A549 (cell line): Measurements from ENCODE around the gene PHTF1. TPM values are rescaled to one million over a fixed set of nuclear protein-coding genes. Genes with fewer than 3 reads are reported as not detected.

ENCODE experiments used
- ATAC-seq, 2 experiments: fragments of 200-7000 bp in 1 of 2; fragments of >200 bp in 1 of 2; cut with Nextera tagmentation in 1 of 2; cut with Tn5 transposase in 1 of 2; 3 replicates each; pipeline versions ENCODE4 v1.8.0 to v1.9.1; 2018 to 2020; ENCODE audit warnings: mild to moderate bottlenecking in 1 of 2, moderate library complexity in 1 of 2
- CTCF ChIA-PET: fragments of 300-600 bp; sonication (Branson Sonifier 250); formaldehyde crosslinking; extraction: SDS; loops from one replicate; lab custom pipeline; 2021; ENCODE audit warnings: antibody characterized with exemption, inconsistent platforms; lab: Yijun Ruan, JAX
- POLR2A ChIA-PET: fragments of 350-600 bp; formaldehyde crosslinking; extraction: SDS; loops from one replicate; lab custom pipeline; 2021; ENCODE audit warnings: antibody characterized with exemption, inconsistent platforms; lab: Yijun Ruan, JAX
- DNase-seq, 2 experiments: peaks; one replicate each; pipeline versions ENCODE4 v3.0.0 to v3.0.0-alpha.2; 2011 to 2016; ENCODE audit warnings: low read depth in 1 of 2, low spot score in 1 of 2
- FAIRE-seq: peaks from 2 replicates; lab custom pipeline; 2011; peaks lifted over from hg19 to GRCh38; lab: Jason Lieb, UNC
- H3K27ac ChIP-seq, 2 experiments: fragments of >200 bp; sonication (Bioruptor Twin); formaldehyde crosslinking; 3 replicates each; pipeline ENCODE4 v1.5.1; 2016 to 2017
- H3K4me1 ChIP-seq: fragments of >200 bp; sonication (Bioruptor Twin); formaldehyde crosslinking; 3 replicates; pipeline ENCODE4 v1.6.1; 2016
- H3K4me2 ChIP-seq: fragments of >200 bp; sonication (Bioruptor Twin); formaldehyde crosslinking; 3 replicates; pipeline ENCODE4 v1.6.1; 2016
- H3K4me3 ChIP-seq: fragments of >200 bp; sonication (Bioruptor Twin); formaldehyde crosslinking; 3 replicates; pipeline ENCODE4 v1.5.1; 2016
- H3K9me3 ChIP-seq: fragments of >200 bp; sonication (Bioruptor Twin); formaldehyde crosslinking; 3 replicates; pipeline ENCODE4 v1.6.1; 2016
- BHLHE40 ChIP-seq: IDR thresholded peaks from 2 replicates; pipeline ENCODE4 v1.6.1; 2012; ENCODE audit warnings: low read depth, low read length, inconsistent platforms
- CBX2 ChIP-seq: fragments of 200-600 bp; sonication (generic); IDR thresholded peaks from 2 replicates; pipeline ENCODE4 v1.6.1; 2016; ENCODE audit warnings: low read depth, mild to moderate bottlenecking, borderline replicate concordance
- CHD2 ChIP-seq: fragments of 150-350 bp; IDR thresholded peaks from 2 replicates; pipeline ENCODE4 v1.6.1; 2014; ENCODE audit warnings: low read length; ENCODE audit not compliant: partially characterized antibody
- CHD4 ChIP-seq: fragments of 200-600 bp; sonication (generic); IDR thresholded peaks from 2 replicates; pipeline ENCODE4 v1.6.1; 2016; ENCODE audit warnings: antibody characterized with exemption, mild to moderate bottlenecking, borderline replicate concordance
- ESRRA ChIP-seq: fragments of 150-350 bp; IDR thresholded peaks from 2 replicates; pipeline ENCODE4 v1.6.1; 2014; ENCODE audit warnings: mild to moderate bottlenecking, low read length, borderline replicate concordance
- FOXS1 ChIP-seq: fragments of 250-450 bp; sonication (Bioruptor Pico); IDR thresholded peaks from 2 replicates; pipeline ENCODE4 v1.5.0; 2020; ENCODE audit warnings: mild to moderate bottlenecking, moderate library complexity
- GATA3 ChIP-seq: IDR thresholded peaks from 2 replicates; pipeline ENCODE4 v1.6.1; 2012; ENCODE audit warnings: borderline replicate concordance
- HOXA7 ChIP-seq: fragments of 250-450 bp; sonication (Bioruptor Pico); IDR thresholded peaks from 2 replicates; pipeline ENCODE4 v1.5.0; 2020; ENCODE audit warnings: mild to moderate bottlenecking, moderate library complexity
- HOXB13 ChIP-seq: fragments of 250-450 bp; sonication (Bioruptor Pico); IDR thresholded peaks from 2 replicates; pipeline ENCODE4 v1.5.0; 2020; ENCODE audit warnings: low read depth, mild to moderate bottlenecking, moderate library complexity
- JUN ChIP-seq, 2 experiments: fragments of >200 bp; sonication (Bioruptor Twin); formaldehyde crosslinking; IDR thresholded peaks; 2 replicates in 1 of 2; 3 replicates in 1 of 2; pipeline ENCODE4 v1.6.1; 2016 to 2017
- MAZ ChIP-seq: fragments of 150-350 bp; IDR thresholded peaks from 2 replicates; pipeline ENCODE4 v1.6.1; 2014; ENCODE audit warnings: antibody characterized with exemption, low read depth, low read length, borderline replicate concordance
- MYC ChIP-seq: IDR thresholded peaks from 2 replicates; pipeline ENCODE4 v1.6.1; 2012; ENCODE audit warnings: mild to moderate bottlenecking, inconsistent platforms, low read length, improper control_type of control experiment, borderline replicate concordance
- NPAS2 ChIP-seq: fragments of 250-450 bp; sonication (Bioruptor Pico); IDR thresholded peaks from 2 replicates; pipeline ENCODE4 v1.8.0; 2022; ENCODE audit warnings: mild to moderate bottlenecking, moderate library complexity, borderline replicate concordance
- NR3C1 ChIP-seq: fragments of >200 bp; sonication (Bioruptor Twin); formaldehyde crosslinking; IDR thresholded peaks from 3 replicates; pipeline ENCODE4 v1.6.1; 2017
- PHF8 ChIP-seq: fragments of 200-600 bp; sonication (generic); IDR thresholded peaks from 2 replicates; pipeline ENCODE4 v1.6.1; 2016; ENCODE audit warnings: low read depth, mild to moderate bottlenecking, antibody characterized with exemption, moderate library complexity, borderline replicate concordance
- RAD21 ChIP-seq, 2 experiments: fragments of >200 bp in 1 of 2; sonication (Bioruptor Twin) in 1 of 2; formaldehyde crosslinking in 1 of 2; IDR thresholded peaks in 1 of 2; conservative IDR thresholded peaks in 1 of 2; 2 replicates in 1 of 2; 3 replicates in 1 of 2; pipeline ENCODE4 v1.6.1; 2012 to 2018; ENCODE audit warnings: inconsistent platforms in 1 of 2
- RNF2 ChIP-seq: fragments of 200-600 bp; sonication (generic); IDR thresholded peaks from 2 replicates; pipeline ENCODE4 v1.6.1; 2016; ENCODE audit warnings: low read depth, mild to moderate bottlenecking, antibody characterized with exemption, moderate library complexity, borderline replicate concordance
- SMC3 ChIP-seq: fragments of >200 bp; sonication (Bioruptor Twin); formaldehyde crosslinking; IDR thresholded peaks from 3 replicates; pipeline ENCODE4 v1.6.1; 2018; ENCODE audit warnings: inconsistent platforms
- SREBF2 ChIP-seq: fragments of 450-650 bp; IDR thresholded peaks from 2 replicates; pipeline ENCODE4 v1.6.1; 2014; ENCODE audit warnings: mild to moderate bottlenecking, moderate library complexity
- TFCP2L1 ChIP-seq: fragments of 250-450 bp; sonication (Bioruptor Pico); IDR thresholded peaks from 2 replicates; pipeline ENCODE4 v1.5.0; 2021; ENCODE audit warnings: mild to moderate bottlenecking
- ZC3H11A ChIP-seq: fragments of 450-650 bp; IDR thresholded peaks from 2 replicates; pipeline ENCODE4 v1.6.1; 2014; ENCODE audit warnings: antibody characterized with exemption, mild to moderate bottlenecking
- ZFP36 ChIP-seq: fragments of 450-650 bp; IDR thresholded peaks from 2 replicates; pipeline ENCODE4 v1.6.1; 2014; ENCODE audit warnings: borderline replicate concordance; ENCODE audit not compliant: partially characterized antibody
- ZNF302 ChIP-seq: fragments of 250-450 bp; sonication (Bioruptor Pico); IDR thresholded peaks from 2 replicates; pipeline ENCODE4 v1.9.0; 2021; ENCODE audit warnings: inconsistent platforms, mild to moderate bottlenecking, moderate library complexity
- WGBS: methylation state at CpG from one replicate; pipeline ENCODE4 v1.1.6; 2017; ENCODE audit errors: missing lambda C conversion rate; 5-methylcytosine and 5-hydroxymethylcytosine counted together
- polyA plus RNA-seq, 4 experiments: library from polyadenylated mRNA; depleted of rRNA in 3 of 4; stranded (reverse); fragments of >200 nt; fragmentation: RNase III in 1 of 4; extraction: RNeasy Plus Mini Kit Qiagen cat#74134 plus additional on column Dnase treatment in 1 of 4; gene quantifications; 2 replicates in 3 of 4; 3 replicates in 1 of 4; pipeline ENCODE4 v1.2.3, GENCODE V29; 2011 to 2017
- TF ChIP-seq, protein P1 (sequence below): fragments of 450-650 bp; IDR thresholded peaks from 2 replicates; pipeline ENCODE4 v1.6.1; 2014; ENCODE audit warnings: antibody characterized with exemption
- TF ChIP-seq, protein P2 (sequence below): fragments of 250-450 bp; sonication (Bioruptor Pico); IDR thresholded peaks from 2 replicates; pipeline ENCODE4 v1.5.0; 2021; ENCODE audit warnings: mild to moderate bottlenecking, moderate library complexity, borderline replicate concordance

The PHTF1 gene
- polyA plus RNA-seq, 2 of the 4 experiments (the other 2 are of a cell fraction) = 17.0 to 17.1 TPM

GRCh38 chr1:113770031-113770430 is 10.7 kb upstream of the PHTF1 start:
- Histone ChIP-seq H3K27ac (no peak overlapping the region), H3K4me1 (no peaks in the 10 kb centered on the region), H3K4me2 (no peak overlapping the region), H3K9me3 (no peaks in the 10 kb centered on the region), H3K4me3 (no peak overlapping the region)
- POLR2A ChIA-PET = no interaction called here
- DNase-seq = no peak
- whole genome bisulfite sequencing = 97% methylated on average over 1 of the region's 1 CpG
- FAIRE-seq = no peak
- no peak for ATAC-seq
- TF ChIP-seq RAD21 (conservative IDR thresholded peaks at IDR 0.05 in 1 of 2, IDR thresholded peaks at IDR 0.05 in 1 of 2) = no peak
- no peak for TF ChIP-seq ESRRA
- no peak for TF ChIP-seq CHD2
- TF ChIP-seq JUN (IDR thresholded peaks at IDR 0.05) = no peak
- no peak for TF ChIP-seq MYC
- TF ChIP-seq, protein P1, sequence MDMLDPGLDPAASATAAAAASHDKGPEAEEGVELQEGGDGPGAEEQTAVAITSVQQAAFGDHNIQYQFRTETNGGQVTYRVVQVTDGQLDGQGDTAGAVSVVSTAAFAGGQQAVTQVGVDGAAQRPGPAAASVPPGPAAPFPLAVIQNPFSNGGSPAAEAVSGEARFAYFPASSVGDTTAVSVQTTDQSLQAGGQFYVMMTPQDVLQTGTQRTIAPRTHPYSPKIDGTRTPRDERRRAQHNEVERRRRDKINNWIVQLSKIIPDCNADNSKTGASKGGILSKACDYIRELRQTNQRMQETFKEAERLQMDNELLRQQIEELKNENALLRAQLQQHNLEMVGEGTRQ = no peak
- no peak for TF ChIP-seq TFCP2L1 (CRISPR knock-in tag)
- TF ChIP-seq CBX2 = no peak
- no peak for TF ChIP-seq GATA3
- no peak for TF ChIP-seq BHLHE40
- TF ChIP-seq CHD4 = no peak
- no peak for TF ChIP-seq MAZ
- CTCF ChIA-PET = interaction anchor here (1.1 kb wide), 1 partner anchor 19 kb away, joined by 4 read pairs; no protein-coding TSS in a partner anchor

DNA sequence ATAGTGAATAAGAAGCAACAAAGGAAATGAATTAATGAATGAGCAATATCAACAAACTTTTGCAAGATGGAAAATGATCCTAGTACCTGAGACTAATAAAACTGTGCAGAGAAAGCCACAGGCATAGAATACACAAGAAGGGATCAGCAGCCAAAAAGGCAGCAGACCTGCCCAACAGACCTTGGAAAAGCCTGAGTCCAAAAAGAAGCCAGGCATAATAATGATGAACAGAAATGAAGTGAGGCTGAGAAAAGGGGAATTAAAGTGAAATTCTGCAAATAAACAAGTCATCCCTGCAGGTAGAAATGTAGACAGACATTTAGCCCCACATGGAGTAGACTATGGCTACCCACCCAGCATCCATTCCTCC is 10.3 kb upstream of the PHTF1 start:
- no peak for TF ChIP-seq ZC3H11A
- no peak for TF ChIP-seq SREBF2
- TF ChIP-seq RNF2 = no peak
- TF ChIP-seq JUN (IDR thresholded peaks at IDR 0.05) = no peak
- TF ChIP-seq, protein P2, sequence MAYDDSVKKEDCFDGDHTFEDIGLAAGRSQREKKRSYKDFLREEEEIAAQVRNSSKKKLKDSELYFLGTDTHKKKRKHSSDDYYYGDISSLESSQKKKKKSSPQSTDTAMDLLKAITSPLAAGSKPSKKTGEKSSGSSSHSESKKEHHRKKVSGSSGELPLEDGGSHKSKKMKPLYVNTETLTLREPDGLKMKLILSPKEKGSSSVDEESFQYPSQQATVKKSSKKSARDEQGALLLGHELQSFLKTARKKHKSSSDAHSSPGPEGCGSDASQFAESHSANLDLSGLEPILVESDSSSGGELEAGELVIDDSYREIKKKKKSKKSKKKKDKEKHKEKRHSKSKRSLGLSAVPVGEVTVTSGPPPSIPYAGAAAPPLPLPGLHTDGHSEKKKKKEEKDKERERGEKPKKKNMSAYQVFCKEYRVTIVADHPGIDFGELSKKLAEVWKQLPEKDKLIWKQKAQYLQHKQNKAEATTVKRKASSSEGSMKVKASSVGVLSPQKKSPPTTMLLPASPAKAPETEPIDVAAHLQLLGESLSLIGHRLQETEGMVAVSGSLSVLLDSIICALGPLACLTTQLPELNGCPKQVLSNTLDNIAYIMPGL = no peak
- no peak for TF ChIP-seq NR3C1
- TF ChIP-seq CHD4 = no peak
- no peak for TF ChIP-seq SMC3
- no peak overlapping the region for H3K4me3 ChIP-seq
- no peaks in the 10 kb centered on the region for H3K9me3 ChIP-seq
- ATAC-seq (no peak), DNase-seq (no peak), FAIRE-seq (no peak)
- CTCF ChIA-PET = no interaction called here
- H3K4me2 ChIP-seq = no peak overlapping the region
- H3K27ac ChIP-seq = no peak overlapping the region
- POLR2A ChIA-PET = no interaction called here
- no peaks in the 10 kb centered on the region for H3K4me1 ChIP-seq

DNA sequence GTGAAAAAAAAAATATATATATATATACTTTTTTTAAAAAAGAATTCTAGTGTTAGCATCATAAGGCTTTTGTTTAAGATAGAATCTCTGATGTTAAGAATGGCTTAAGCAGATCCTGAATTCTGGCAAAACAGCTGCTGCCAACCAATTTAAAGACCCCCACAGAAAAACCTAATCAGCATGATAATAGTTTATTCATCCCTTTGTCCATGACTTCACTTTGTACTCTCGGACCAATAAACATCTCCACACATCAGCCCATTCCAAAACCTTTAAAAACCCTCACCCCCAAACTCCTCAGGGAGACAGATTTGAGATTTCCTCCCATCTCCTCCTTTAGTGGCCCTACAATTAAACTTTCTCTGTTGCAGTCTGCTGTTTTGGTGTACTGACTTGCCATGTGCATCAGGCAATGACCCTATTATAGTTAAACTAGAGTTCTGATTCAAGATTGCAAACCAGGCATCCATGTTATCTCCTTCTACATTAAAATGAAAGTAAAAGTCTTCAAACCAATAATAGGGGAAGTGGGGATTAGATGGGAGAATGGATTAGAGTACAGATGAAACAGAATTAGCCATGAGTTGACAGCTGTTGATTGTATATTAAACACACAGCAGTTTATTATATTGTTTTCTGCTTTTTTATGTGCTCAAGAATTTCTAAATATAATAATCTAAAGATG is 9.8 kb upstream of the PHTF1 start:
- ATAC-seq (no peak), DNase-seq (no peak), FAIRE-seq (no peak)
- TF ChIP-seq FOXS1 = no peak
- TF ChIP-seq GATA3 = no peak
- TF ChIP-seq ESRRA = no peak
- no peak for TF ChIP-seq ZNF302 (CRISPR knock-in tag)
- no peak for TF ChIP-seq JUN (IDR thresholded peaks at IDR 0.05)
- TF ChIP-seq, protein P2 = no peak
- TF ChIP-seq NPAS2 (CRISPR knock-in tag) = no peak
- TF ChIP-seq ZFP36 = no peak
- no peak for TF ChIP-seq PHF8
- no peak for TF ChIP-seq HOXA7 (CRISPR knock-in tag)
- no peak for TF ChIP-seq HOXB13 (CRISPR knock-in tag)
- CTCF ChIA-PET = interaction anchor here (1.0 kb wide), 1 partner anchor 16 kb away, joined by 4 read pairs; no protein-coding TSS in a partner anchor
- Histone ChIP-seq H3K4me3 (no peak overlapping the region), H3K27ac (no peak overlapping the region), H3K9me3 (no peaks in the 10 kb centered on the region), H3K4me2 (no peak overlapping the region), H3K4me1 (no peaks in the 10 kb centered on the region)
- POLR2A ChIA-PET = no interaction called here
- 89% methylated on average over 1 of the region's 1 CpG for WGBS
